ENCODE measurements around the gene CCDC6.
A peak's percentile ranks its signal among the peaks of the same experiment; 100 is the strongest.

Gene CCDC6

DNA sequence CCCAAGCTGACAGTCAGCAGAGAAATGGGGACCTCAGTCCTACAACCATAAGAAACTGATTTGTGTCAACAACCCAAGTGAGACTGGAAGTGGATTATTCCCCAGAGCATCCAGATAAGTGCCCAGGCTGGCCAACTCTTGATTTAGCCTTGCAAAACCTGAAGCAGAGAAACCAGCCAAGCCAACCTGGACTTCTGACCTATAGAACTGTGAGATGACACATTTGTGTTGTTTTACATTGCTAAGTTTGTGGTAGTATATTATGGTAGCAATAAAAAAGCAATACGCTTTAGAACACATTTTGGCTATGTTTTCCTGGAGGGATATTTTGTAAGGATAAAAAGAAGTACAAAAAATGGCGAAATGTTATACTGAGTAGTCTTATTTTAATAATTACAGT, 19.7 kb upstream of the CCDC6 start (continued):
- no peak for TF ChIP-seq ZNF555 (tag by site-specific recombination; conservative IDR thresholded peaks at IDR 0.05)
- no peak for TF ChIP-seq RBAK (tag by site-specific recombination; IDR thresholded peaks at IDR 0.05)
- TF ChIP-seq FEZF1 (tag by site-specific recombination; IDR thresholded peaks at IDR 0.05): no peak
- TF ChIP-seq ZNF621 (tag by site-specific recombination; IDR thresholded peaks at IDR 0.05): no peak
- TF ChIP-seq ZNF114 (tag by site-specific recombination; IDR thresholded peaks at IDR 0.05): no peak
- TF ChIP-seq, protein P1, sequence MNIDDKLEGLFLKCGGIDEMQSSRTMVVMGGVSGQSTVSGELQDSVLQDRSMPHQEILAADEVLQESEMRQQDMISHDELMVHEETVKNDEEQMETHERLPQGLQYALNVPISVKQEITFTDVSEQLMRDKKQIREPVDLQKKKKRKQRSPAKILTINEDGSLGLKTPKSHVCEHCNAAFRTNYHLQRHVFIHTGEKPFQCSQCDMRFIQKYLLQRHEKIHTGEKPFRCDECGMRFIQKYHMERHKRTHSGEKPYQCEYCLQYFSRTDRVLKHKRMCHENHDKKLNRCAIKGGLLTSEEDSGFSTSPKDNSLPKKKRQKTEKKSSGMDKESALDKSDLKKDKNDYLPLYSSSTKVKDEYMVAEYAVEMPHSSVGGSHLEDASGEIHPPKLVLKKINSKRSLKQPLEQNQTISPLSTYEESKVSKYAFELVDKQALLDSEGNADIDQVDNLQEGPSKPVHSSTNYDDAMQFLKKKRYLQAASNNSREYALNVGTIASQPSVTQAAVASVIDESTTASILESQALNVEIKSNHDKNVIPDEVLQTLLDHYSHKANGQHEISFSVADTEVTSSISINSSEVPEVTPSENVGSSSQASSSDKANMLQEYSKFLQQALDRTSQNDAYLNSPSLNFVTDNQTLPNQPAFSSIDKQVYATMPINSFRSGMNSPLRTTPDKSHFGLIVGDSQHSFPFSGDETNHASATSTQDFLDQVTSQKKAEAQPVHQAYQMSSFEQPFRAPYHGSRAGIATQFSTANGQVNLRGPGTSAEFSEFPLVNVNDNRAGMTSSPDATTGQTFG (tag by site-specific recombination; IDR thresholded peaks at IDR 0.05; ENCODE audit: borderline replicate concordance): no peak
- no peak for TF ChIP-seq KLF1 (tag by site-specific recombination; IDR thresholded peaks at IDR 0.05)
- TF ChIP-seq ZEB2 (tag by site-specific recombination; IDR thresholded peaks at IDR 0.05): no peak
- TF ChIP-seq, protein P2, sequence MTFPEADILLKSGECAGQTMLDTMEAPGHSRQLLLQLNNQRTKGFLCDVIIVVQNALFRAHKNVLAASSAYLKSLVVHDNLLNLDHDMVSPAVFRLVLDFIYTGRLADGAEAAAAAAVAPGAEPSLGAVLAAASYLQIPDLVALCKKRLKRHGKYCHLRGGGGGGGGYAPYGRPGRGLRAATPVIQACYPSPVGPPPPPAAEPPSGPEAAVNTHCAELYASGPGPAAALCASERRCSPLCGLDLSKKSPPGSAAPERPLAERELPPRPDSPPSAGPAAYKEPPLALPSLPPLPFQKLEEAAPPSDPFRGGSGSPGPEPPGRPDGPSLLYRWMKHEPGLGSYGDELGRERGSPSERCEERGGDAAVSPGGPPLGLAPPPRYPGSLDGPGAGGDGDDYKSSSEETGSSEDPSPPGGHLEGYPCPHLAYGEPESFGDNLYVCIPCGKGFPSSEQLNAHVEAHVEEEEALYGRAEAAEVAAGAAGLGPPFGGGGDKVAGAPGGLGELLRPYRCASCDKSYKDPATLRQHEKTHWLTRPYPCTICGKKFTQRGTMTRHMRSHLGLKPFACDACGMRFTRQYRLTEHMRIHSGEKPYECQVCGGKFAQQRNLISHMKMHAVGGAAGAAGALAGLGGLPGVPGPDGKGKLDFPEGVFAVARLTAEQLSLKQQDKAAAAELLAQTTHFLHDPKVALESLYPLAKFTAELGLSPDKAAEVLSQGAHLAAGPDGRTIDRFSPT (tag by site-specific recombination; IDR thresholded peaks at IDR 0.05): no peak
- TF ChIP-seq ZNF221 (tag by site-specific recombination; IDR thresholded peaks at IDR 0.05; ENCODE audit: borderline replicate concordance): no peak
- TF ChIP-seq ZNF423 (tag by site-specific recombination; IDR thresholded peaks at IDR 0.05): no peak

DNA sequence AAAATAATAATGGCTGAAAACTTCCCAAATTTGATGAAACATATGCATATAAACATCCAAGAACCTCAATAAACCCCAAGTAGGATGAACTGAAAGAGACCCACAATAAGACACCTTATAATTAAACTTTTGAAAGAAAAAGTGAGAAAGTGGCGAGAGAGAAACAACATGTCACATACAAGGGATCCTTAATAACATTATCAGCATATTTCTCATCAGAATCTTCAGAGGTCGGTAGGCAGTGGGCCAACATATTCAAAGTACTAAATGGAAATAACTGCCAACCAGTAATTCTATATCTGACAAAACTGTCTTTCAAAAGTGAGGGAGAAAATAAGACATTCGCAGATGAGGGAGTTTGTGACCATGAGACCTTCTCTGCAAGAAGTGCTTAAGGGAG, 16.6 kb upstream of the CCDC6 start:
- H3K27ac ChIP-seq (ENCODE audit: extremely low read depth, low read depth, low read length): no peak overlapping the region
- no peak overlapping the region for H3K4me3 ChIP-seq (ENCODE audit: low read depth, low read length)
- H3K4me1 ChIP-seq (ENCODE audit: control insufficient read depth, insufficient read depth, low read length): no peaks in the 10 kb centered on the region
- H3K9me3 ChIP-seq (ENCODE audit: control insufficient read depth, insufficient read depth, low read depth, low read length): no peaks in the 10 kb centered on the region
- TF ChIP-seq ZNF629 (tag by site-specific recombination; IDR thresholded peaks at IDR 0.05): no peak
- TF ChIP-seq ZSCAN23 (tag by site-specific recombination; IDR thresholded peaks at IDR 0.05): no peak
- peak; percentile 99 for TF ChIP-seq ZNF791 (tag by site-specific recombination; IDR thresholded peaks at IDR 0.05)
- peak; percentile 87 for TF ChIP-seq SETDB1 (IDR thresholded peaks at IDR 0.05; ENCODE audit: insufficient read length, low read length)
- TF ChIP-seq ZNF549 (tag by site-specific recombination; IDR thresholded peaks at IDR 0.05): peak; percentile 54; the same call in 1 of the 2 replicates
- TF ChIP-seq ZNF707 (tag by site-specific recombination; IDR thresholded peaks at IDR 0.05): no peak
- no peak for TF ChIP-seq ZBTB48 (tag by site-specific recombination; IDR thresholded peaks at IDR 0.05)
- no peak for TF ChIP-seq ZNF221 (tag by site-specific recombination; IDR thresholded peaks at IDR 0.05; ENCODE audit: borderline replicate concordance)
- TF ChIP-seq TRIM28 (IDR thresholded peaks at IDR 0.05; ENCODE audit: borderline replicate concordance, low read length): peak; percentile 90
- peak; percentile 63; the same call in 1 of the 2 replicates for TF ChIP-seq ZNF626 (tag by site-specific recombination; IDR thresholded peaks at IDR 0.05)
- ChIA-PET POLR2A (no interaction called here), CTCF (no interaction called here)
- no peaks in the 10 kb centered on the region for H3K36me3 ChIP-seq (ENCODE audit: control insufficient read depth in 2 of 2, insufficient read depth in 1 of 2, low read length in 2 of 2)

DNA sequence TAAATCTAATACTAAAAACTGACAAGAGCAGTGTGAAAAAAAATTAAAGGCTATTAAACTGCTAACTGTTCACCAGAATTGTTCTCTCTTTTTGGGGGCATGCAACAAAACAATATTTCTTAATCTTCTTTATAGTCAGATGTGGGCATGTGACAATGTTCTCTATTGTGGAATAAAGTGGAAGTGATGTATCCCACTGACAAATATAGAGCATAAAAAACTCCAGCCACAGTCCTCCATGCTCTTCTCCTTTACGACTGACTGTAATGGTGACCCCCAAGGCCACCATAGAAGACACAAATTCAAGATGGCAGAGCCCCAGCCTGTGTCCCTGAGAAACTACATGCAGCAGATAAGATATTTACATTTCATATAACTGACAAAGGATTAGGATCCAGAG, 11.6 kb upstream of the CCDC6 start:
- Histone ChIP-seq H3K4me1 (ENCODE audit: control insufficient read depth, insufficient read depth, low read length) (no peaks in the 10 kb centered on the region), H3K4me3 (ENCODE audit: low read depth, low read length) (no peak overlapping the region), H3K9me3 (ENCODE audit: control insufficient read depth, insufficient read depth, low read depth, low read length) (no peaks in the 10 kb centered on the region), H3K36me3 (ENCODE audit: control insufficient read depth in 2 of 2, insufficient read depth in 1 of 2, low read length in 2 of 2) (no peaks in the 10 kb centered on the region), H3K27ac (ENCODE audit: extremely low read depth, low read depth, low read length) (no peak overlapping the region)
- ChIA-PET POLR2A (no interaction called here), CTCF (no interaction called here)
- no peak for TF ChIP-seq ZNF654 (tag by site-specific recombination; IDR thresholded peaks at IDR 0.05; ENCODE audit: low read depth)
- TF ChIP-seq GLIS1 (tag by site-specific recombination; IDR thresholded peaks at IDR 0.05): no peak
- TF ChIP-seq FEZF1 (tag by site-specific recombination; IDR thresholded peaks at IDR 0.05): no peak
- TF ChIP-seq, protein P3, sequence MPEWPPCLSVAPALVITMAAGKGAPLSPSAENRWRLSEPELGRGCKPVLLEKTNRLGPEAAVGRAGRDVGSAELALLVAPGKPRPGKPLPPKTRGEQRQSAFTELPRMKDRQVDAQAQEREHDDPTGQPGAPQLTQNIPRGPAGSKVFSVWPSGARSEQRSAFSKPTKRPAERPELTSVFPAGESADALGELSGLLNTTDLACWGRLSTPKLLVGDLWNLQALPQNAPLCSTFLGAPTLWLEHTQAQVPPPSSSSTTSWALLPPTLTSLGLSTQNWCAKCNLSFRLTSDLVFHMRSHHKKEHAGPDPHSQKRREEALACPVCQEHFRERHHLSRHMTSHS (tag by site-specific recombination; IDR thresholded peaks at IDR 0.05): no peak
- TF ChIP-seq ZNF514 (tag by site-specific recombination; IDR thresholded peaks at IDR 0.05): no peak
- no peak for TF ChIP-seq KLF9 (tag by site-specific recombination; IDR thresholded peaks at IDR 0.05; ENCODE audit: low read depth)
- TF ChIP-seq ZFP41 (tag by site-specific recombination; IDR thresholded peaks at IDR 0.05; ENCODE audit: borderline replicate concordance): no peak
- TF ChIP-seq GLI2 (tag by site-specific recombination; IDR thresholded peaks at IDR 0.05; ENCODE audit: borderline replicate concordance, low read depth): no peak
- TF ChIP-seq ZNF266 (tag by site-specific recombination; IDR thresholded peaks at IDR 0.05; ENCODE audit: low read depth): no peak
- TF ChIP-seq ZNF10 (tag by site-specific recombination; IDR thresholded peaks at IDR 0.05): no peak
- no peak for TF ChIP-seq SCRT1 (tag by site-specific recombination; IDR thresholded peaks at IDR 0.05; ENCODE audit: borderline replicate concordance)
